Stimulated activated CD8-positive, alpha-beta memory T cell treated with anti-CD3 and anti-CD28 coated beads, Interleukin-15, amount 100 ng/mL, for 1 hour (primary cell): ENCODE measurements around the gene ZNF337.

Experiments
- DNase-seq: peaks from one replicate; pipeline ENCODE4 v3.0.0-alpha.2; 2020; ENCODE audit warnings: low read depth

The ZNF337 gene

DNA sequence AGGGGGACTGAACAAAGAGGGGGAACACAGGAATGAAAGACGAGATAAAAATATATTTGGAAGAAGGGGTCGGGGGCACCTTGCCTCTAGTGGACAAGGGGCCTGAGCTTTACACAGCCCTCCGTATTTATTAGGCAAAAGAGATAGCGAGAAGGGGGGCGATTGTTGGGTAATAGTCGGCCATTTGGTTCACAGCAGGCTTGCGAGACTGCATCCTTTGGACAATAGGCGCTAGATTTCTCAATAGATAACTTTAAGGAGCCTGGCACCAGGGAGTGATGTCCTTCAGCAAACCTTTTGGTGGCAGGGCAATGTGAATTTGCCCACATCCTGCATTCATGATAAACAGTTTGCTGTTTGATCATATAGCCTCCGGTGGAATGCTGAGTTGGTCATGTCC, 69.9 kb downstream of the ZNF337 start:
- DNase-seq: no peak

DNA sequence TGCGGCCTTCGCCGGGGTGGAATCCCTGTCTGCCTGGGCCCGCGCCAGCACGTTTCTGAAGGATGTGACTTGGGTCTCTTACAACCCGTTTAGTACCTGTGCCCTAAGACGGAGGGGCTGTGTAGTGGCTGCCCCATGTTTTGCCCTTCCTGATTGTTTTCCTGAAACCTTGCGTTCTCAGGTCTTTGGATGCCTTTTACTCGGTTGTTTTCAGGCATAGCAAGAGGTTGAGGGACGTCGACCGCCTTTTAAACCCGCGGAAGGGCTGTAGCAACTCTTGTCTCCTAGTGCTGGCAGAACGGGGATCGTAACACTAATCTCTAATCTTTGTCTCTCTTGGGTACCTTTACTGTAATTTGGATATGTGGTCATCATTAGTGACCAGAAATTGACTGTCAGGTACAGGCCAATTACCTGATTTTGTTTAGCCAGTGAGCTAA, 72.1 kb downstream of the ZNF337 start:
- DNase-seq: no peak
